ENCODE data around the gene KLC4.
A peak's percentile ranks its signal among the peaks of the same experiment; 100 is the strongest.

KLC4 gene

DNA sequence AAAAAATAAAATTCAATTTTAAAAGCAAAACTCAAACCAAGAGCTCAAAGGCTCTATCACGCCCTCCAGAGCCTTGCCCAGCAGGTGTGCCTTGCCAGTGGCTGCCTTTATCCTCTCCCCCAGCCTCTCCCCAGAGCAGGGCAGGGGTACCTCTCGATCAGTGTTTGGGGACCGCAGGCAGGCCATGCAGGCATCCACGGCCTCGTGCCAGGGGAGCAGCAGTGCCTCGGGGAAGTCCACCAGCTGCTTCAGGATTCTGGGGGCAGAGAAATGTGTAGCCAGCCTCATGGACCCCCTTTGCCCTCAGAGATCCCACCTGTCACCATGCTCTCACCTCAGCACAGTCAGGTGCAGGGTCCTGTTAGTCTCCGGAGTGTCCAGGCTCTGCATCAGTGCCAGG is 11.4 kb upstream of the KLC4 start:
- Histone ChIP-seq H3K4me3 (ENCODE audit: low read depth in 1 of 2, low read length in 2 of 2) (no peak overlapping the region), H3K36me3 (ENCODE audit: insufficient read depth, low read length) (peaks cover 57% of the 10 kb centered on the region), H3K4me2 (ENCODE audit: insufficient read depth, low read length) (no peak overlapping the region), H3K79me2 (ENCODE audit: insufficient read depth, low read length) (peaks cover 10% of the 10 kb centered on the region), H3K9me3 (ENCODE audit: insufficient read depth, low read length, severe bottlenecking) (no peaks in the 10 kb centered on the region), H3K27me3 (ENCODE audit: insufficient read depth, low read length, poor library complexity) (no peaks in the 10 kb centered on the region), H3K4me1 (ENCODE audit: insufficient read depth, low read length) (peaks cover 23% of the 10 kb centered on the region), H3K27ac (ENCODE audit: low read length) (no peak overlapping the region), H3K9ac (ENCODE audit: low read depth, low read length) (no peak overlapping the region), H4K20me1 (ENCODE audit: insufficient read depth, low read length) (no peaks in the 10 kb centered on the region), H2AFZ (ENCODE audit: low read depth, low read length) (no peak overlapping the region)
- ATAC-seq (ENCODE audit: insufficient read depth, low read depth) (no peak), DNase-seq (no peak)
- TF ChIP-seq, protein P1, sequence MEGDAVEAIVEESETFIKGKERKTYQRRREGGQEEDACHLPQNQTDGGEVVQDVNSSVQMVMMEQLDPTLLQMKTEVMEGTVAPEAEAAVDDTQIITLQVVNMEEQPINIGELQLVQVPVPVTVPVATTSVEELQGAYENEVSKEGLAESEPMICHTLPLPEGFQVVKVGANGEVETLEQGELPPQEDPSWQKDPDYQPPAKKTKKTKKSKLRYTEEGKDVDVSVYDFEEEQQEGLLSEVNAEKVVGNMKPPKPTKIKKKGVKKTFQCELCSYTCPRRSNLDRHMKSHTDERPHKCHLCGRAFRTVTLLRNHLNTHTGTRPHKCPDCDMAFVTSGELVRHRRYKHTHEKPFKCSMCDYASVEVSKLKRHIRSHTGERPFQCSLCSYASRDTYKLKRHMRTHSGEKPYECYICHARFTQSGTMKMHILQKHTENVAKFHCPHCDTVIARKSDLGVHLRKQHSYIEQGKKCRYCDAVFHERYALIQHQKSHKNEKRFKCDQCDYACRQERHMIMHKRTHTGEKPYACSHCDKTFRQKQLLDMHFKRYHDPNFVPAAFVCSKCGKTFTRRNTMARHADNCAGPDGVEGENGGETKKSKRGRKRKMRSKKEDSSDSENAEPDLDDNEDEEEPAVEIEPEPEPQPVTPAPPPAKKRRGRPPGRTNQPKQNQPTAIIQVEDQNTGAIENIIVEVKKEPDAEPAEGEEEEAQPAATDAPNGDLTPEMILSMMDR (IDR thresholded peaks at IDR 0.05; ENCODE audit: borderline replicate concordance, extremely low read depth, low read length, poor library complexity, severe bottlenecking), result no peak
- no peak for TF ChIP-seq EZH2 (IDR thresholded peaks at IDR 0.05; ENCODE audit: borderline replicate concordance, low read depth, low read length, severe bottlenecking)

DNA sequence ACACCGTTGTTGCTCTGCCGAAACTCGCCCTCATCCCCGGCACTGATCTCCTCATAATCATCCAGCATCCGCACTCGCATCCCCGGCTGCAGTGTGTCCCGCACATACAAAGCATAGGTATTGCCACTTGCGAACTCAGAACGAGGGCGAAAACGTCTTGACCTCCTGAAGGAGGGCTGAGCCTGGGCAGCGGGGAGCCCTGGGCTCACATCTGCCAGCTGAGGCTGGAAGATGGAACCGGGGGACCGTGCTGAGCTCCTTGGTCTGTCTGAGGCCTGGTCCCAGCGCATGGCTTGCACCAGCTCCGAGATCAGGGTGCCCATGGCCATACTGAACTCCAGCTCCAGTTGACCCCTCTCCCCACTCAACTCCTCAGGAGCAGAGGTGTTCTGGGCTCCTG is 8.4 kb upstream of the KLC4 start:
- ATAC-seq (ENCODE audit: insufficient read depth, low read depth), result no peak
- Histone ChIP-seq H2AFZ (ENCODE audit: low read depth, low read length) (no peak overlapping the region), H3K4me2 (ENCODE audit: insufficient read depth, low read length) (peak overlapping the region; percentile 95; the same call in 1 of the 2 replicates), H3K9me3 (ENCODE audit: insufficient read depth, low read length, severe bottlenecking) (no peaks in the 10 kb centered on the region), H3K36me3 (ENCODE audit: insufficient read depth, low read length) (peaks cover 42% of the 10 kb centered on the region), H3K4me3 (ENCODE audit: low read depth in 1 of 2, low read length in 2 of 2) (no peak overlapping the region), H3K27me3 (ENCODE audit: insufficient read depth, low read length, poor library complexity) (no peaks in the 10 kb centered on the region), H3K4me1 (ENCODE audit: insufficient read depth, low read length) (peaks cover 37% of the 10 kb centered on the region), H4K20me1 (ENCODE audit: insufficient read depth, low read length) (no peaks in the 10 kb centered on the region), H3K79me2 (ENCODE audit: insufficient read depth, low read length) (peaks cover 19% of the 10 kb centered on the region), H3K27ac (ENCODE audit: low read length) (no peak overlapping the region), H3K9ac (ENCODE audit: low read depth, low read length) (no peak overlapping the region; the same call in 1 of the 2 replicates)
- TF ChIP-seq EZH2 (IDR thresholded peaks at IDR 0.05; ENCODE audit: borderline replicate concordance, low read depth, low read length, severe bottlenecking), result no peak
- TF ChIP-seq, protein P1 (IDR thresholded peaks at IDR 0.05; ENCODE audit: borderline replicate concordance, extremely low read depth, low read length, poor library complexity, severe bottlenecking), result no peak
- DNase-seq, result no peak

GRCh38 chr6:43052225-43052841 is 7.1 kb upstream of the KLC4 start:
- H3K27me3 ChIP-seq (ENCODE audit: insufficient read depth, low read length, poor library complexity), result no peaks in the 10 kb centered on the region
- H3K9ac ChIP-seq (ENCODE audit: low read depth, low read length), result peak overlapping the region; percentile 88
- H3K4me2 ChIP-seq (ENCODE audit: insufficient read depth, low read length), result peak overlapping the region; percentile 95
- TF ChIP-seq, protein P1 (IDR thresholded peaks at IDR 0.05; ENCODE audit: borderline replicate concordance, extremely low read depth, low read length, poor library complexity, severe bottlenecking), result no peak
- no peak for TF ChIP-seq EZH2 (IDR thresholded peaks at IDR 0.05; ENCODE audit: borderline replicate concordance, low read depth, low read length, severe bottlenecking)
- H3K79me2 ChIP-seq (ENCODE audit: insufficient read depth, low read length), result peaks cover 19% of the 10 kb centered on the region
- peaks cover 32% of the 10 kb centered on the region for H3K36me3 ChIP-seq (ENCODE audit: insufficient read depth, low read length)
- no peak overlapping the region for H2AFZ ChIP-seq (ENCODE audit: low read depth, low read length)
- no peak for DNase-seq
- ATAC-seq (ENCODE audit: insufficient read depth, low read depth), result no peak
- H3K4me3 ChIP-seq (ENCODE audit: low read depth in 1 of 2, low read length in 2 of 2), result peak overlapping the region in 1 of 2 experiments; percentile 85; a peak in 2 of 4 replicates
- H3K4me1 ChIP-seq (ENCODE audit: insufficient read depth, low read length), result peaks cover 37% of the 10 kb centered on the region
- H3K27ac ChIP-seq (ENCODE audit: low read length), result peak overlapping the region; percentile 84
- H4K20me1 ChIP-seq (ENCODE audit: insufficient read depth, low read length), result no peaks in the 10 kb centered on the region
- no peaks in the 10 kb centered on the region for H3K9me3 ChIP-seq (ENCODE audit: insufficient read depth, low read length, severe bottlenecking)
